Stimulated activated naive CD4-positive, alpha-beta T cell (primary cell): ENCODE results near the gene KDM5B.
"Not testable (repeated sequence)": the region's sequence is repeated elsewhere in the genome, so short reads cannot be mapped to it uniquely, and the experiment has no call there.

Experiments
- DNase-seq, 6 experiments: peaks; one replicate each; lab custom pipeline; 2025; lab: John Stamatoyannopoulos, UW

KDM5B gene

GRCh38 chr1:202791077-202791747 is 17.0 kb downstream of the KDM5B start:
- DNase-seq = no peak

DNA sequence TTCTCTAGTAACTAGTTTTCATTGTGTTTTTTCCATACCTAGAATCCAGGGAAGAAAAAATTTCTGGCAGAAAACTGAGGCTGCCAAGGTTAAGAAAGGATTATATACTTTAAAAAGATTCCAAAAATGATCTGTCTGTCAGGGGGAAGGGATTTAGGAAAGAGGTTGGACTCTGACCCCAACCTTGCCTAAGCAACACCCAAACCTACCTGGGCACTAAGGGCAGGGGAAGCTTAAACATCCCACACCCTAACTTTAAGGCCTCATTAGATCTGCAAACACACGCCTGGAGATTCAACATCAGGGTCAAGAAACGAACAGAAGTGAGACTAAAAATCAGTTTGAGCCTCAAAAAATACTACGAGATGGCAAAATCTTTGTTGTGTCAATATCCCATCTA is 19.4 kb downstream of the KDM5B start:
- no peak for DNase-seq

DNA sequence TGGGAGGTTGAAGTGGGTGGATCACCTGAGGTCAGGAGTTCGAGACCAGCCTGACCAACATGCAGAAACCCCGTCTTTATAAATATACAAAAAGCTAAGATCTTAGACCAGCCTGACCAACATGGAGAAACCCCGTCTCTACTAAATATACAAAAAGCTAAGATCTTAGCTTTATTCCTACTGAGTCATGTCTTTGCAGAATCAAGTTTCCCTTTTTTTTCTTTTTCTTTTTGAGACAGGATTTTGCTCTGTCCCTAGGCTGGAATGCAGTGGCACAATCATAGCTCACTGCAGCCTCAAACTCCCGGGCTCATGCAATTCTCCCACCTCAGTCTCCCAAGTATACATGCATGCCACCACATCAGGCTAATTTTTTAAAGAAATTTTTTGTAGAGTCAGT is 21.4 kb downstream of the KDM5B start:
- no peak for DNase-seq

GRCh38 chr1:202781180-202781579 is 27.0 kb downstream of the KDM5B start:
- DNase-seq = no peak

GRCh38 chr1:202770135-202770534 is 38.1 kb downstream of the KDM5B start:
- no peak for DNase-seq

- no peak for DNase-seq
Observed at GRCh38 chr1:202765721-202766120, 42.5 kb downstream of the KDM5B start.

DNA sequence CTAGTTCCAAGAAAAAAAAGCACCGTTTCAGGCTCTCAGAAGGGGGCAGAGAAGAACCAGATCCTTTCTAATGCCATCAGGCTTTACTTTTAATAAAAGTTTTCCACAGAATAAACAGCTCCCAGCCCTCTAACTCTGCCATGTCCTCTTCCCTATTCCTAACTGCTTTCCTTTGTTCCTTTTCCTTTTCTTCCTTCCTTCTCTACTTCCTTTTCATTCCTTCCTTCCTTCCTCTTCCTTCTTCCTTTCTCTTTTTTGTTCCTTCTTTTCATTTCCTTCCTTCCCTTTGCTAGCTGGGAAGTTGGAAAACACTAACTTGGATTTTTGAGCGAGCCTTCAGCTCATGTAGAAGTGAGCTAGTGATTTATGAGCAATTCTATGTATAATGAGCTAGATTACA is 46.2 kb downstream of the KDM5B start:
- no peak for DNase-seq

DNA sequence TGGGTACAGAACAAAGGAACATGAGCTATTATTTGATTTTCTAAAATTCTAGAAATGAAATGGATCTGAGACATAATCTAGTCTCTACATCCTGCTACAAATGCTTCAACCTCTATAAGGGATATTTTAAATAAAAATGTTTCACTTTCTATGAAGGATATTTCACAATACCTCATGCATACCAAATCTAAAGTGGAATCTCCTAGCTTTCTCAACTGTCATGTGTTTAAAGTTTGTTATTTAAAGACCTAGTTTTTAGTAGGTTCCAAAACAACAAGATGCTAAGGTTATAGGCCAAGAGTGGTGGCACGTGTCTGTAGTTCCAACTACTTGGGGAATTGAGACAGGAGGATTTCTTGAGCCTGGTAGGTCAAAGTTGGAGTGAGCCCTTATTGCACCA is 47.6 kb downstream of the KDM5B start:
- no peak for DNase-seq

- DNase-seq = no peak
Observed at GRCh38 chr1:202756391-202756790, 51.8 kb downstream of the KDM5B start.

DNA sequence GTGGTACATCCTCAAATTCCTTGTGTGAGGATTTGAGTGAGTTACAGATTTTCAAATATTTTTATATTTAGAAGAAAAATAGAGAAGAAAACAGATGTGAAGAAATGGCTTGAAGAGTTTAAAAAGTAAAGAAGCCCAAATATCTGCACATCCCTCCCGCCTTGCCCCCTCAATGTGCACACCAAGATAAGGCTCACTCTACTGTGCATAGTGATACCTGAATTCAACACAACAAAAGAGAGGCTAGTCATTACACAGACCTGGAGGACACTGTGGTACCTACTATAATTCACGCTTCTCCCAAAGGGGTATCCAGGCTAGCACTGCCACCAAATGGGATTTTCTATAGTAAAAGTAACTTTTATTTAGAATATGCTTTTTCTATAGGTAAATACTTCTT is 53.9 kb downstream of the KDM5B start:
- DNase-seq = no peak

DNA sequence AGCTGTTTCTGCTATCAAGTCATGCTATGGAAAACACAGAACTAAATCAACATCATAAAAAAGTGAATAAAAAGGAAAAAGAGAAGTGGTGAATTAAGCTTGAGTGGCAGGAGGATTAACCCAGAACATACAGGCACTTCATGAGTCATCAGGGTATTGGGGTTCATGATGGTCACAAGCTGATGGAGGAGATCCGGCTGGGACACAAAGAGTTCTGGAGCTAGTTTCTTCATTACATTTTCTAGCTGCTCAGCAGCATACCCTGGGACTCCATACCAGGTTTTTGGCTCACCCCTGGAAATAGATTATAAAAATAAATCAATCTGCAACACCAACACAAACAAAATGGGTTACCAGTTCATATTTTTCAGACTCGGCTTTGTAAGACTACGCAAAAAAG is 55.4 kb downstream of the KDM5B start:
- no peak for DNase-seq

- peak in 1 of 6 experiments; percentile 13 for DNase-seq
Observed at GRCh38 chr1:202750761-202751160, 57.5 kb downstream of the KDM5B start.

DNA sequence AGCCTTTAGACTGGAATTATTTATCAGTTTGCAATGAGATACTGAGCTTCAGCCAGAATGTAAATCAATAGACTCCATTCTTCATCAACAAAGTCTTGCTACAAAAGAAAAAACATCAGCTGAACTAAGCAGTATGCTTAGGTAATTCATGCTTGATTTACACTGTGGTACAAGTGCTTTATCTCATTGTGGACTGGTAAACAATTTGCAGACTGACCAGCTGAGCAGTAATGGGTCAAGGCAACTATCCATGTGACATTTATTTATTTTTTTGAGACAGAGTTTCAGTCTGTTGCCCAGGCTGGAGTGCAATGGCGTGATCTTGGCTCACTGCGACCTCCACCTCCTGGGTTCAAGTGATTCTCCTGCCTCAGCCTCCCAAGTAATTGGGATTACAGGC is 58.2 kb downstream of the KDM5B start:
- no peak for DNase-seq

DNA sequence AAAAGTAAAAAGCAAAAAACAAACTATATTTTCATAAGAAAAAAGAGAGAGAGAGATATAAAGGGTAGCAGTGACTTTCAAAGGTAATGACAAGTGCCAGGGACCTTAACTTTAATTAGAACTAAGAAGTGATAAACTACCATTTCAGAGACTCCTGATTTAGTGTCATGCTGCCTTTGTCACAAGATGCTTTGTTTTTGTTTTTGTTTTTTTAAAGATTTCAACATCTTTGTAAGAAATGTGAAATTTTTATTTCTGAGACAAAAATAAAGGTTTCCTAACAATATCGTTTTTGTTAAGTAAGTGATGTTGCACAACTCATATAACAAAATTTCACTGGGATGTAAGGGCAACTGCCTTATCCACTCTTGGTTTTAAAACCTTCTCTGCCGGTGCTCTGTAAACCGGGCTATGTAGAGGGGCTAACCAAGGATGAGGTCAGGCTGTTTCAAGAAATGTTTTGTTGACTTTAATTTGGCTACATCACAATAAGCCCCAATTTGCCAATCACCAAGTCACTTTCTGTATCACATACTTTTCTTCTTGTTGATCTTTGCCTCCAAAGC is 62.8 kb downstream of the KDM5B start:
- no peak for DNase-seq

DNA sequence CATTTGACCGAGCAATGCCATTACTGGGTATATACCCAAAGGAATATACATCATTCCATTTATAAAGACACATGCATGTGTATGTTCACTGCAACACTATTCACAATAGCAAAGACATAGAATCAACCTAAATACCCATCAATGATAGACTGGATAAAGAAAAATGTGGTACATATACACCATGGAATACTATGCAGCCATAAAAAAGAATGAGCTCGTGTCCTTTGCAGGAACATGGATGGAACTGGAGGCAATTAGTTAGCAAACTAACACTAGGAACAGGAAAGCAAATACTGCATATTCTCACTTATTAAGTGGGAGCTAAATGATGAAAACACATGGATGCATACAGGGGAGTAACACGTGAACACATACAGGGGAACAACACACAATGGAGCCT is 63.5 kb downstream of the KDM5B start:
- not testable (repeated sequence) for DNase-seq

DNA sequence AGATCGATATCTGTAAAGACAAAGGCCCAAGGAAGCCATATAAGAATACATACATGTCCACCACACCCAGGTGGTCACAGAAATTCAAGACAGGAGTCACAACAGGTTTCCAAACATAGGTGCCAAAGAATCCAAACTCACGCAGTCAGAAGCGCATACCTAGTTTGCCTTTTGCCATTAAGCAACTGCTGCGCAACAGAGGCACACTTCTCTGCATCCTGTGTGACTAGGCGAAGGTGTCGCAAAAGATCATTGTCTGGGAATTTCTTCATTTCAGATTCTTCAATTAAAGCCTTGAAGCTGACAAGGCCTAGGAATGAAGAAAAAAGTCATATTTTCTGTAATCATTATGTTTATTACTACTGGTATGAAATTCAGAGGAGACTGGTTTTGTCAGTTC is 65.7 kb downstream of the KDM5B start:
- DNase-seq = no peak

GRCh38 chr1:202733251-202733650 is 75.0 kb downstream of the KDM5B start:
- DNase-seq = no peak

GRCh38 chr1:202728951-202729350 is 79.3 kb downstream of the KDM5B start:
- DNase-seq = no peak

- DNase-seq = no peak
Observed at GRCh38 chr1:202725526-202725925, 82.7 kb downstream of the KDM5B start.

DNA sequence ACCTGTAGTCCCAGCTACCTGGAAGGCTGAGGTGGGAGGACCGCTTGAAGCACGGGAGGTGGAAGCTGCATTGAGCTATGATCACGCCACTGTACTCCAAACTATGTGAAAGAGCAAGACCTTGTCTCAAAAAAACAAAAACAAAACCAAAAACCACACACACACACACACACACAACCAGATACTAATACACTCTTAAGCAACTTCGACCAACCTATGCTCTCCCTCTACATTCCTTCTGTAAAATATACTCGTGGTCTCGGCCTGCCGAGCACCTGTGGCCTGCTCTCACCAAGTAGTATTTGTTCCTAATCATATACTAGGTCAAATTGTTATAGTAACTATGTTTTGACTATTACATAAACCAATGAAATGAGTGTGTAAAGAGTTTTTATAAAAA is 84.5 kb downstream of the KDM5B start:
- no peak for DNase-seq

GRCh38 chr1:202723046-202723445 is 85.2 kb downstream of the KDM5B start:
- DNase-seq = not testable (repeated sequence)

GRCh38 chr1:202716654-202717053 is 91.6 kb downstream of the KDM5B start:
- DNase-seq = no peak

- DNase-seq = not testable (repeated sequence)
Observed at GRCh38 chr1:202714202-202714601, 94.0 kb downstream of the KDM5B start.

DNA sequence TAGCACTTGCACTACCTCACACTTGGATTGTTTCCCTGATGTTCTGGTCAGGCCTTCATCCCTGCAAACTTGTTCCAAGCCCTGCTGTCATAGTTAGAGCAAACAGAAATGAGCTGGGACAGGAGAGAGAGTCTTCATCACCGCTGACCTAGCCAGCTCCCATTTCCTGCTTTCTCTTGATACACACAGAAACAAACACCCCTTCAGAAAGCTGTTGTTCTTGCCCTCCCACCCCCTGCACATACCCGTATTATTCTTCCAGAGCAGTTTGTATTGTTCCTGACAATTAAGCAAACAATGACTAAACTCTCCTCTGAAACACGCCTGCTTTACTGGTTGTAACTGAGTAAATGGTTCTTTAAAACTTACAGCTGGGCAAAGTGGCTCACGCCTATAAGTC is 95.1 kb downstream of the KDM5B start:
- DNase-seq = no peak
